ENCODE data around the gene SIVA1. TPM values are rescaled to one million over a fixed set of nuclear protein-coding genes. Genes with fewer than 3 reads are reported as not detected.

The SIVA1 gene
- total RNA-seq, 1 donor from 2014 or later, result 47.0 TPM

DNA sequence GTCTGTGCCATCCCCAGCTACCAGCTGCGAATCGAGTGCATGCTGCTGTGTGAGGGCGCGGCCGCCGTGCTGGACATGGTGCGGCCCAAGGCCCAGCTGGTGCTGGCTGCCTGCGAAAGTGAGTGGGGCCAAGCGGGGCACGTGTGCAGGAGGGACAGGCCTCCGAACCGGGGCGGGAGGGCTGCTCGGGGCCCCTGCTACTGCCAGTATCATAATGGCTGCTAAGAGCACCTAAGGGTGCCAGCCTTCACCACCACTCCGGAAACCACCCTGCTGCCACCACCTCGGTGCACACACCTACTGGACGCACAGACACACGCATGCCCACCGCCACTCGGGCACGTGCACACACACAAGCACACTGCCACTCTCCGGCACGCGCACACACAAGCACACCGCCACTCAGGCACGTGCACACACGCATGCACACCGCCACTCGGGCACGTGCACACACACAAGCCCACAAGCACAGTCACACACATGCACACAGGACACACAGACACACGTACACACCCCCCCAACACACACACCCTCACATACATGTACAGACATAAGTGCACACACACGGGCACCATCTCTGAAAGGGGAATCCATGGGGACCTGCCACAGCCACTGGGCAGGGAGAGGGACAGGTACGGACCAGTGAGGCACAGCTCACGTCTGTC is 42.7 kb upstream of the SIVA1 start:
- no peak overlapping the region for H3K4me3 Mint-ChIP-seq (ENCODE audit: unreplicated experiment)
- H3K4me1 Mint-ChIP-seq (ENCODE audit: low read depth), result peaks cover 5% of the 10 kb centered on the region
- DNase-seq (ENCODE audit: low spot score), result no peak
- no peaks in the 10 kb centered on the region for H3K27me3 Mint-ChIP-seq (ENCODE audit: low read depth)
- no peak overlapping the region for H3K27ac Mint-ChIP-seq (ENCODE audit: unreplicated experiment)
- TF ChIP-seq, protein P1, sequence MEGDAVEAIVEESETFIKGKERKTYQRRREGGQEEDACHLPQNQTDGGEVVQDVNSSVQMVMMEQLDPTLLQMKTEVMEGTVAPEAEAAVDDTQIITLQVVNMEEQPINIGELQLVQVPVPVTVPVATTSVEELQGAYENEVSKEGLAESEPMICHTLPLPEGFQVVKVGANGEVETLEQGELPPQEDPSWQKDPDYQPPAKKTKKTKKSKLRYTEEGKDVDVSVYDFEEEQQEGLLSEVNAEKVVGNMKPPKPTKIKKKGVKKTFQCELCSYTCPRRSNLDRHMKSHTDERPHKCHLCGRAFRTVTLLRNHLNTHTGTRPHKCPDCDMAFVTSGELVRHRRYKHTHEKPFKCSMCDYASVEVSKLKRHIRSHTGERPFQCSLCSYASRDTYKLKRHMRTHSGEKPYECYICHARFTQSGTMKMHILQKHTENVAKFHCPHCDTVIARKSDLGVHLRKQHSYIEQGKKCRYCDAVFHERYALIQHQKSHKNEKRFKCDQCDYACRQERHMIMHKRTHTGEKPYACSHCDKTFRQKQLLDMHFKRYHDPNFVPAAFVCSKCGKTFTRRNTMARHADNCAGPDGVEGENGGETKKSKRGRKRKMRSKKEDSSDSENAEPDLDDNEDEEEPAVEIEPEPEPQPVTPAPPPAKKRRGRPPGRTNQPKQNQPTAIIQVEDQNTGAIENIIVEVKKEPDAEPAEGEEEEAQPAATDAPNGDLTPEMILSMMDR (IDR thresholded peaks at IDR 0.05), result no peak
- no peaks in the 10 kb centered on the region for H3K9me3 Mint-ChIP-seq (ENCODE audit: low read depth)
- H3K36me3 Mint-ChIP-seq (ENCODE audit: low read depth), result peaks cover 10% of the 10 kb centered on the region

DNA sequence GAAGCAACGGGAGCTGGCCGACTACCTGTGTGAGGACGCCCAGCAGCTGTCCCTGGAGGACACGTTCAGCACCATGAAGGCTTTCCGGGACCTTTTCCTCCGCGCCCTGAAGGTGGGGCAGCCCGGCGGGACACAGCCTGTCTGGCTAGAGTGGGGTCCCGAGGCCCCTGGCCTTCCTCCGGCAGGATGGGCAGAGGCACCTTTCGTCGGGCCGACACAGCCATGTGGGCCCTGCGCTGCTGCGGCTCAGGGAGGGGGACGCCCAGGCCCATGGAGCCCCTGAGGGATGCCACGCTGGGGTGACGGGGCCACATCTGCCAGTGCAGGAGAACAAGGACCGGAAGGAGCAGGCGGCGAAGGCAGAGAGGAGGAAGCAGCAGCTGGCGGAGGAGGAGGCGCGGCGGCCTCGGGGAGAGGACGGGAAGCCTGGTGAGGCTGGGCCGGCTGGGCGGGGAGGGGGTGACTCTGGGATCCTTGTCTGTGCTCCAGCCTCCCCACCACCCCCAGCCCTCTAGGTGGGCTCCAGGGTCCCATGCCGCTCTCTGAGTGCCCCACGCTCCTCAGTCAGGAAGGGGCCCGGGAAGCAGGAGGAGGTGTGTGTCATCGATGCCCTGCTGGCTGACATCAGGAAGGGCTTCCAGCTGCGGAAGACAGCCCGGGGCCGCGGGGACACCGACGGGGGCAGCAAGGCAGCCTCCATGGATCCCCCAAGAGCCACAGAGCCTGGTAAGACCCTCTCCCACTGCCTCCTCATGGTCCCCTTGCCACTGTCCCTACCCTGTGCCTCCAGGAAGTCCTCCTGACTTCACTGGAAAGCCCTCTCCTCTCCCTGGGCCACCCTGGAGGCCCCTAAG is 39.8 kb upstream of the SIVA1 start:
- TF ChIP-seq, protein P1 (IDR thresholded peaks at IDR 0.05), result no peak
- Mint-ChIP-seq H3K9me3 (ENCODE audit: low read depth) (no peaks in the 10 kb centered on the region), H3K4me3 (ENCODE audit: unreplicated experiment) (no peak overlapping the region), H3K27me3 (ENCODE audit: low read depth) (no peaks in the 10 kb centered on the region), H3K27ac (ENCODE audit: unreplicated experiment) (no peak overlapping the region), H3K36me3 (ENCODE audit: low read depth) (peaks cover 14% of the 10 kb centered on the region), H3K4me1 (ENCODE audit: low read depth) (peaks cover 3% of the 10 kb centered on the region)
- no peak for DNase-seq (ENCODE audit: low spot score)

DNA sequence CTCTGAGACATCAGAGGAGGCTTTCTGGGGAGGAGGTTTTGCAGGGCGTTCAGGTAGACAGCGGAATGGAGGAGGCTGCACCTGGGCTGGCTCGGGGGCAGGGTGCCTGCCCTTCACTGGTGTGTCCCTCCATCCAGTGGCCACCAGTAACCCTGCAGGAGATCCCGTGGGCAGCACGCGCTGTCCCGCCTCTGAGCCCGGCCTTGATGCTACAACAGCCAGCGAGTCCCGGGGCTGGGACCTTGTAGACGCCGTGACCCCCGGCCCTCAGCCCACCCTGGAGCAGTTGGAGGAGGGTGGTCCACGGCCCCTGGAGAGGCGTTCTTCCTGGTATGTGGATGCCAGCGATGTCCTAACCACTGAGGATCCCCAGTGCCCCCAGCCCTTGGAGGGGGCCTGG is 38.9 kb upstream of the SIVA1 start:
- Mint-ChIP-seq H3K4me3 (ENCODE audit: unreplicated experiment) (no peak overlapping the region), H3K36me3 (ENCODE audit: low read depth) (peaks cover 14% of the 10 kb centered on the region), H3K9me3 (ENCODE audit: low read depth) (no peaks in the 10 kb centered on the region), H3K4me1 (ENCODE audit: low read depth) (no peaks in the 10 kb centered on the region), H3K27ac (ENCODE audit: unreplicated experiment) (no peak overlapping the region), H3K27me3 (ENCODE audit: low read depth) (no peaks in the 10 kb centered on the region)
- TF ChIP-seq, protein P1 (IDR thresholded peaks at IDR 0.05), result no peak
- no peak for DNase-seq (ENCODE audit: low spot score)

DNA sequence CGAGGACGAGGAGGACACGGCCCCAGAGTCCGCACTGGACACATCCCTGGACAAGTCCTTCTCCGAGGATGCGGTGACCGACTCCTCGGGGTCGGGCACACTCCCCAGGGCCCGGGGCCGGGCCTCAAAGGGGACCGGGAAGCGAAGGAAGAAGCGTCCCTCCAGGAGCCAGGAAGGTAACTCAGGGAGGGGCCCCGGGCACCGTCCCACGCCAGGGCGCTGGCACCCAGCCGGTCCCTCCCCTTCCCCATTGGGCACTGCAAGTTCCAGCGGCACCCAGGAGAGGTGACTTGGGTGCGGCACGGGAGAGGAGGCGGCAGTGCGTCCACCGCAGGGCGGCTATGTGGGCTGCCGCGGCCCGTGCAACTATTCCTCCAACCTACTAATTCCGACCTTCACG is 38.3 kb upstream of the SIVA1 start:
- H3K27me3 Mint-ChIP-seq (ENCODE audit: low read depth), result no peaks in the 10 kb centered on the region
- TF ChIP-seq, protein P1 (IDR thresholded peaks at IDR 0.05), result no peak

DNA sequence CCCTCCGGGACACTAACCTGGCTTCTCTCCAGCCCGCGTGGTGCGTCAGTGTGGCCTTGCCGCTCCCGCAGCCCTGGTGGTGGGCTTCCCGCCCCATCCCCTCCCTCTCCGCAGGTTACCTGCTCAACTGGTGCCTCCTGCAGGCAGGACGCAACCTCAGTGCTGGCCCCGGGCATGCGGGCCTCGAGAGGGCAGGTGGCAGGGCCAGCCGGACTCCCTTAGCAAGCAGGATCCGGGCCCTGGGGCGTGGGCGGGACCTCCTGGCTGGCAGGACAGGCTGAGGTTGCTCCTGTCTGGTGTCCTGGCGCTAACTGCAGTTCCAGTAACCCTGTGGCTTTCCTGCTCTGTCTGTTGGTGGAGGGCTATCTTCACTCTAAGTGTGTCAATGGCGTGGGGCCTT is 37.5 kb upstream of the SIVA1 start:
- DNase-seq (ENCODE audit: low spot score), result no peak
- Mint-ChIP-seq H3K27me3 (ENCODE audit: low read depth) (no peaks in the 10 kb centered on the region), H3K4me1 (ENCODE audit: low read depth) (no peaks in the 10 kb centered on the region), H3K9me3 (ENCODE audit: low read depth) (no peaks in the 10 kb centered on the region), H3K27ac (ENCODE audit: unreplicated experiment) (no peak overlapping the region), H3K36me3 (ENCODE audit: low read depth) (peaks cover 14% of the 10 kb centered on the region), H3K4me3 (ENCODE audit: unreplicated experiment) (no peak overlapping the region)
- TF ChIP-seq, protein P1 (IDR thresholded peaks at IDR 0.05), result no peak

More for the DNA sequence above, 38.3 kb upstream of the SIVA1 start:
- H3K4me3 Mint-ChIP-seq (ENCODE audit: unreplicated experiment), result no peak overlapping the region
- H3K9me3 Mint-ChIP-seq (ENCODE audit: low read depth), result no peaks in the 10 kb centered on the region
- H3K27ac Mint-ChIP-seq (ENCODE audit: unreplicated experiment), result no peak overlapping the region
- DNase-seq (ENCODE audit: low spot score), result no peak
- H3K4me1 Mint-ChIP-seq (ENCODE audit: low read depth), result no peaks in the 10 kb centered on the region
- peaks cover 14% of the 10 kb centered on the region for H3K36me3 Mint-ChIP-seq (ENCODE audit: low read depth)
